ENCODE results near the gene CLDN11. TPM values are rescaled to one million over a fixed set of nuclear protein-coding genes. Genes with fewer than 3 reads are reported as not detected.

CLDN11 gene
- total and polyA plus RNA-seq, 10 of the 15 experiments (the other 5 are each of a cell fraction or from before 2014, with no cell fraction given) = 0.15 TPM; not detected in 9

- no peak for TF ChIP-seq IKZF1 (conservative IDR thresholded peaks at IDR 0.05)
- no peak for TF ChIP-seq SP1 (IDR thresholded peaks at IDR 0.05; ENCODE audit: low read depth, low read length)
- no peak for TF ChIP-seq NFYB (IDR thresholded peaks at IDR 0.05; ENCODE audit: insufficient read depth, low read depth, low read length)
Observed at GRCh38 chr3:170432416-170432815, 13.7 kb downstream of the CLDN11 start (continued).

GRCh38 chr3:170436697-170437096 lies 18.0 kb downstream of the CLDN11 start:
- SMC1A ChIA-PET (ENCODE audit: uncharacterized antibody, unreplicated experiment) = no interaction called here
- no peak overlapping the region for H3K27ac ChIP-seq (ENCODE audit: control insufficient read depth, insufficient read depth)
- no peak overlapping the region for H3K4me3 ChIP-seq
- H3K9me3 ChIP-seq (replicated peaks; ENCODE audit: control insufficient read depth, insufficient read depth, low read length) = no peaks in the 10 kb centered on the region
- intact Hi-C loops (cut with micrococcal nuclease; ENCODE audit: unreplicated experiment) (no loop called here), in situ Hi-C loops (cut with MboI) (no loop called here)
- H2AFZ ChIP-seq (ENCODE audit: control insufficient read depth, low read depth, low read length) = no peak overlapping the region
- no peaks in the 10 kb centered on the region for H3K36me3 ChIP-seq (ENCODE audit: control insufficient read depth in 2 of 2, insufficient read depth in 2 of 2, low read length in 1 of 2)
- POLR2A ChIA-PET = no interaction called here
- FAIRE-seq (no peak), DNase-seq (ENCODE audit: low read depth, low spot score) (no peak), ATAC-seq (no peak)
- CTCF ChIA-PET = no interaction called here
- no peaks in the 10 kb centered on the region for H3K4me1 ChIP-seq (ENCODE audit: control insufficient read depth, insufficient read depth, low read length)
- H3K27me3 ChIP-seq (replicated peaks in 1 of 2; ENCODE audit: control insufficient read depth in 2 of 2, insufficient read depth in 2 of 2, low read length in 1 of 2) = peaks cover 0 to 3% of the 10 kb centered on the region in 2 experiments
- RAD21 ChIA-PET (ENCODE audit: unreplicated experiment) = no interaction called here
- H3K9ac ChIP-seq (ENCODE audit: control insufficient read depth, insufficient read depth, low read length) = no peak overlapping the region
- H4K20me1 ChIP-seq (ENCODE audit: control insufficient read depth, insufficient read depth) = no peaks in the 10 kb centered on the region
- H3K4me2 ChIP-seq (ENCODE audit: control insufficient read depth, insufficient read depth) = no peak overlapping the region
- WGBS (ENCODE audit: insufficient coverage, insufficient replicate concordance, low lambda C conversion rate, missing lambda C conversion rate) = 98% methylated on average over 2 of the region's 2 CpGs
- no TSS peak for BruUV-seq (replicated peaks)
- H3K79me2 ChIP-seq (ENCODE audit: control insufficient read depth, insufficient read depth, low read length) = no peaks in the 10 kb centered on the region
- no peak for TF ChIP-seq BHLHE40 (IDR thresholded peaks at IDR 0.05; ENCODE audit: borderline replicate concordance in 1 of 2, low read depth in 2 of 2, low read length in 1 of 2)
- TF ChIP-seq KLF5 (IDR thresholded peaks at IDR 0.05; ENCODE audit: partially characterized antibody) = no peak
- TF ChIP-seq MYB (IDR thresholded peaks at IDR 0.05; ENCODE audit: borderline replicate concordance, low read depth, low read length) = no peak
- TF ChIP-seq GATAD2B (conservative IDR thresholded peaks at IDR 0.05; ENCODE audit: low read depth) = no peak
- no peak for TF ChIP-seq MEF2A (IDR thresholded peaks at IDR 0.05; ENCODE audit: insufficient read depth, low read depth, low read length)
- no peak for TF ChIP-seq ZNF687 (IDR thresholded peaks at IDR 0.05)
- no peak for TF ChIP-seq REST (IDR thresholded peaks at IDR 0.05; ENCODE audit: low read depth, low read length)
- TF ChIP-seq SPI1 (IDR thresholded peaks at IDR 0.05; ENCODE audit: borderline replicate concordance, insufficient read depth, low read depth, low read length) = no peak
- no peak for TF ChIP-seq ZNF207 (IDR thresholded peaks at IDR 0.05; ENCODE audit: borderline replicate concordance)
- no peak for TF ChIP-seq TARDBP (IDR thresholded peaks at IDR 0.05; ENCODE audit: borderline replicate concordance)
- no peak for TF ChIP-seq MEF2B (IDR thresholded peaks at IDR 0.05; ENCODE audit: partially characterized antibody, poor library complexity, severe bottlenecking)
- TF ChIP-seq POLR2AphosphoS2 (IDR thresholded peaks at IDR 0.05; ENCODE audit: low read depth, low read length) = no peak
